WTC11 (cell line): ENCODE data around the gene SP2. TPM values are rescaled to one million over a fixed set of nuclear protein-coding genes. Genes with fewer than 3 reads are reported as not detected.
A peak's percentile ranks its signal among the peaks of the same experiment; 100 is the strongest.

Source experiments
- ATAC-seq: fragments of 200-7000 bp; cut with Tn5 transposase; 2 replicates; pipeline ENCODE4 v1.10.0; 2021; ENCODE audit warnings: mild to moderate bottlenecking, moderate library complexity
- CTCF ChIA-PET: fragments of 300-600 bp; sonication (Branson Sonifier 250); formaldehyde crosslinking; loops from one replicate; lab custom pipeline; 2021; ENCODE audit warnings: antibody characterized with exemption; lab: Charles Lee
- POLR2A ChIA-PET: fragments of 350-600 bp; sonication (Branson Sonifier 250); formaldehyde crosslinking; loops from one replicate; lab custom pipeline; 2021; ENCODE audit warnings: antibody characterized with exemption; lab: Charles Lee
- DNase-seq: peaks from one replicate; pipeline ENCODE4 v3.0.0; 2021; ENCODE audit warnings: low spot score
- H3K27ac Mint-ChIP-seq: 2 replicates; pipeline ENCODE4 v1.8.0; 2021; ENCODE audit warnings: mixed read lengths
- H3K27me3 Mint-ChIP-seq: 2 replicates; pipeline ENCODE4 v1.8.0; 2021; ENCODE audit warnings: low read depth, mild to moderate bottlenecking, moderate library complexity, mixed read lengths
- H3K36me3 Mint-ChIP-seq: 2 replicates; pipeline ENCODE4 v1.8.0; 2021; ENCODE audit warnings: mixed read lengths
- H3K4me1 Mint-ChIP-seq: 2 replicates; pipeline ENCODE4 v1.8.0; 2022; ENCODE audit warnings: mixed read lengths
- H3K4me3 Mint-ChIP-seq: 2 replicates; pipeline ENCODE4 v1.8.0; 2021; ENCODE audit warnings: mild to moderate bottlenecking, moderate library complexity, mixed read lengths
- H3K9me3 Mint-ChIP-seq: 2 replicates; pipeline ENCODE4 v1.8.0; 2021; ENCODE audit warnings: mixed read lengths
- FOXP1 ChIP-seq: sonication (generic); formaldehyde crosslinking; IDR thresholded peaks from 2 replicates; pipeline ENCODE4 v1.8.0; 2022; ENCODE audit warnings: missing genetic modification reagents, mild to moderate bottlenecking, moderate library complexity, borderline replicate concordance
- GABPB1 ChIP-seq: sonication (generic); formaldehyde crosslinking; IDR thresholded peaks from 2 replicates; pipeline ENCODE4 v1.8.1; 2023; ENCODE audit warnings: mild to moderate bottlenecking, missing genetic modification reagents
- NFE2L1 ChIP-seq: sonication (generic); formaldehyde crosslinking; IDR thresholded peaks from 2 replicates; pipeline ENCODE4 v1.8.1; 2023; ENCODE audit warnings: missing genetic modification reagents
- NR1H2 ChIP-seq: sonication (generic); formaldehyde crosslinking; IDR thresholded peaks from 2 replicates; pipeline ENCODE4 v1.9.0; 2021; ENCODE audit warnings: mild to moderate bottlenecking, moderate library complexity, missing genetic modification reagents
- NR3C1 ChIP-seq: sonication (generic); formaldehyde crosslinking; conservative IDR thresholded peaks from 2 replicates; pipeline ENCODE4 v1.8.1; 2023; ENCODE audit warnings: low read depth, mild to moderate bottlenecking, missing genetic modification reagents
- RORB ChIP-seq: fragments of 250-450 bp; sonication (Bioruptor Pico); IDR thresholded peaks from 2 replicates; pipeline ENCODE4 v1.9.0; 2021; ENCODE audit warnings: mild to moderate bottlenecking
- TEAD1 ChIP-seq: sonication (generic); formaldehyde crosslinking; IDR thresholded peaks from 2 replicates; pipeline ENCODE4 v1.8.0; 2022; ENCODE audit warnings: mild to moderate bottlenecking, missing genetic modification reagents
- TEAD4 ChIP-seq: sonication (generic); formaldehyde crosslinking; IDR thresholded peaks from 2 replicates; pipeline ENCODE4 v1.8.0; 2022; ENCODE audit warnings: mild to moderate bottlenecking, missing genetic modification reagents
- total RNA-seq: library from RNA; stranded (reverse); gene quantifications from 3 replicates; pipeline ENCODE4 v1.2.3, GENCODE V29; 2021
- TF ChIP-seq, protein P1 (sequence below): sonication (generic); formaldehyde crosslinking; IDR thresholded peaks from 2 replicates; pipeline ENCODE4 v1.8.1; 2022; ENCODE audit warnings: mild to moderate bottlenecking, missing genetic modification reagents, moderate library complexity, borderline replicate concordance
- TF ChIP-seq, protein P2 (sequence below): sonication (generic); formaldehyde crosslinking; IDR thresholded peaks from 2 replicates; pipeline ENCODE4 v1.8.1; 2023; ENCODE audit warnings: mild to moderate bottlenecking, missing genetic modification reagents, moderate library complexity
- TF ChIP-seq, protein P3 (sequence below): fragments of 250-450 bp; sonication (Bioruptor Pico); IDR thresholded peaks from 2 replicates; pipeline ENCODE4 v1.9.0; 2021; ENCODE audit warnings: moderate library complexity, mild to moderate bottlenecking, inconsistent platforms, borderline replicate concordance
- TF ChIP-seq, protein P4 (sequence below): sonication (generic); formaldehyde crosslinking; IDR thresholded peaks from 2 replicates; pipeline ENCODE4 v1.8.0; 2023; ENCODE audit warnings: mild to moderate bottlenecking, missing genetic modification reagents
- TF ChIP-seq, protein P5 (sequence below): sonication (generic); formaldehyde crosslinking; IDR thresholded peaks from 2 replicates; pipeline ENCODE4 v1.8.0; 2023; ENCODE audit warnings: missing genetic modification reagents
- TF ChIP-seq, protein P6 (sequence below): fragments of 200-600 bp; IDR thresholded peaks from 2 replicates; pipeline ENCODE4 v1.8.0; 2022; ENCODE audit warnings: antibody characterized with exemption
- TF ChIP-seq, protein P7 (sequence below): fragments of 250-450 bp; sonication (Bioruptor Pico); IDR thresholded peaks from 2 replicates; pipeline ENCODE4 v1.9.0; 2021; ENCODE audit warnings: mild to moderate bottlenecking, borderline replicate concordance

Gene SP2
- total RNA-seq, 1 experiment from 2014 or later: 9.9 TPM

DNA sequence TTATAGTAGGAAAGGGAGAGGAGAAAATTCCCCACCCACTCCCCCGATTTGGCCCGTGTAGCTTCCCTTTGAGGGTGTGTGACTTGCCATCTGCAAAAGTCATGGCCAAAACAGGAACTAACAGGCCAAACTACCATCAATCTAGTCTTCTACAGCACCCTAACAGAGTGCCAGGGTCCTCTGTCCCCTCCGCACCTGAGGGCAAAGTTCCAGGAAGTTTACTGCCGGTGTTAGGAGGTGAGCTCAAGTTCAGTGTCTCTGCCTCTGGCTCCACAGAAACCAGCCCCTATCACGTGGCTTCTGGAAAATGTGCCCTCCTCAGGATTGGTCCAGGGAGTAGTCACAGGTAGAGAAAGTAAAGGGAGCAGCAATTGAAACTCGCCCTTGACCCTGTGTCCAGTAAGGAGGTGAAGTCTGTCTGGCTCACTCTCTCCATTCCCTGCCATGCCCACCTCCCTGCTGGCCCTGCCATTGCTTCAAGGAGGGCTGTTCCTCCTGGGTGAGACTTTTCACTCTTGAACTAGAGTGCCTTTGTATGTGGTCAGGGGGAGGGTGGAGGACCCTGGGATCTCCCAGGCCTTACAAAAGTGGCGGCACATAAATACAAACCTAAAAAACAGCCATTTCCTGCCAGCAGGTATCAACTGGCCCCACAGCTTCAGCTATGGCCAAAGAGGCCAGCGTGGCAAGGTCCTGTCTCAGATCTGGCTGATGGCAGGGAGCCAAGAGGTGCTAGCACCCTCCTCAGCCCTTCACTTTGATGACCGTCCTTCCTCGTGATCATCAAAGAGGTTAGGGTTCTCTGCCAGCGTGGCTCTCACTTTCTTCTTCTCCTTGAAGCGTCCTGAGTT is 56.4 kb downstream of the SP2 start:
- no peak for ATAC-seq

DNA sequence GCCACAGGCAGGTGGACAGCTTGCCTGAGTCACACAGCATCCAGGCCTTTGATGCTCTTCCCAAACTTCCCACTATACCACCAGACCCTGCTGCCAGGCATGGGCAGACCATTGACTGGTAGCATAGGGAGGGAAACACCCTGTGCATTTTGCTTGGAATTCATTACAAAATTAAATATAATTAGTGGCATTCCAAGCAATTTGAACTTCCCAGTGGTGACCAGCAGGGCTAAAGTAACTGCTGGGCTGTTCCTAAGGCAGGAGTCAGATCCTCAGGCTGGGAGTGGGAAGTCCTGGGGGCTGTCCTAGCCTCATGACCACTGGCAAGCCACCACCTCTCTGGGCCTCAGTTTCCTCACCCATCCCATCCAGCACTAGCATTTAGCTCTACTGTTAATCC is 57.9 kb downstream of the SP2 start:
- no peak; the same call in 1 of the 2 replicates for ATAC-seq
- H3K27ac Mint-ChIP-seq: no peak overlapping the region
- H3K4me3 Mint-ChIP-seq: no peak overlapping the region
- ChIA-PET CTCF (interaction anchor here (0.7 to 7.0 kb wide), 6 partner anchors 12 to 113 kb away, joined by 3 to 119 read pairs (median 9); partner anchors contain the start of genes CDK5RAP3, PNPO and SCRN2), POLR2A (no interaction called here)
- DNase-seq: no peak
- H3K9me3 Mint-ChIP-seq: no peaks in the 10 kb centered on the region
- peaks cover 35% of the 10 kb centered on the region for H3K4me1 Mint-ChIP-seq
- no peak for TF ChIP-seq FOXP1
- TF ChIP-seq, protein P1, sequence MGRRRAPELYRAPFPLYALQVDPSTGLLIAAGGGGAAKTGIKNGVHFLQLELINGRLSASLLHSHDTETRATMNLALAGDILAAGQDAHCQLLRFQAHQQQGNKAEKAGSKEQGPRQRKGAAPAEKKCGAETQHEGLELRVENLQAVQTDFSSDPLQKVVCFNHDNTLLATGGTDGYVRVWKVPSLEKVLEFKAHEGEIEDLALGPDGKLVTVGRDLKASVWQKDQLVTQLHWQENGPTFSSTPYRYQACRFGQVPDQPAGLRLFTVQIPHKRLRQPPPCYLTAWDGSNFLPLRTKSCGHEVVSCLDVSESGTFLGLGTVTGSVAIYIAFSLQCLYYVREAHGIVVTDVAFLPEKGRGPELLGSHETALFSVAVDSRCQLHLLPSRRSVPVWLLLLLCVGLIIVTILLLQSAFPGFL: no peak
- TF ChIP-seq, protein P2, sequence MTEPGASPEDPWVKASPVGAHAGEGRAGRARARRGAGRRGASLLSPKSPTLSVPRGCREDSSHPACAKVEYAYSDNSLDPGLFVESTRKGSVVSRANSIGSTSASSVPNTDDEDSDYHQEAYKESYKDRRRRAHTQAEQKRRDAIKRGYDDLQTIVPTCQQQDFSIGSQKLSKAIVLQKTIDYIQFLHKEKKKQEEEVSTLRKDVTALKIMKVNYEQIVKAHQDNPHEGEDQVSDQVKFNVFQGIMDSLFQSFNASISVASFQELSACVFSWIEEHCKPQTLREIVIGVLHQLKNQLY (CRISPR knock-in tag): no peak
- TF ChIP-seq, protein P3, sequence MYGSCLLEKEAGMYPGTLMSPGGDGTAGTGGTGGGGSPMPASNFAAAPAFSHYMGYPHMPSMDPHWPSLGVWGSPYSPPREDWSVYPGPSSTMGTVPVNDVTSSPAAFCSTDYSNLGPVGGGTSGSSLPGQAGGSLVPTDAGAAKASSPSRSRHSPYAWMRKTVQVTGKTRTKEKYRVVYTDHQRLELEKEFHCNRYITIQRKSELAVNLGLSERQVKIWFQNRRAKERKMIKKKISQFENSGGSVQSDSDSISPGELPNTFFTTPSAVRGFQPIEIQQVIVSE: no peak
- TF ChIP-seq, protein P4, sequence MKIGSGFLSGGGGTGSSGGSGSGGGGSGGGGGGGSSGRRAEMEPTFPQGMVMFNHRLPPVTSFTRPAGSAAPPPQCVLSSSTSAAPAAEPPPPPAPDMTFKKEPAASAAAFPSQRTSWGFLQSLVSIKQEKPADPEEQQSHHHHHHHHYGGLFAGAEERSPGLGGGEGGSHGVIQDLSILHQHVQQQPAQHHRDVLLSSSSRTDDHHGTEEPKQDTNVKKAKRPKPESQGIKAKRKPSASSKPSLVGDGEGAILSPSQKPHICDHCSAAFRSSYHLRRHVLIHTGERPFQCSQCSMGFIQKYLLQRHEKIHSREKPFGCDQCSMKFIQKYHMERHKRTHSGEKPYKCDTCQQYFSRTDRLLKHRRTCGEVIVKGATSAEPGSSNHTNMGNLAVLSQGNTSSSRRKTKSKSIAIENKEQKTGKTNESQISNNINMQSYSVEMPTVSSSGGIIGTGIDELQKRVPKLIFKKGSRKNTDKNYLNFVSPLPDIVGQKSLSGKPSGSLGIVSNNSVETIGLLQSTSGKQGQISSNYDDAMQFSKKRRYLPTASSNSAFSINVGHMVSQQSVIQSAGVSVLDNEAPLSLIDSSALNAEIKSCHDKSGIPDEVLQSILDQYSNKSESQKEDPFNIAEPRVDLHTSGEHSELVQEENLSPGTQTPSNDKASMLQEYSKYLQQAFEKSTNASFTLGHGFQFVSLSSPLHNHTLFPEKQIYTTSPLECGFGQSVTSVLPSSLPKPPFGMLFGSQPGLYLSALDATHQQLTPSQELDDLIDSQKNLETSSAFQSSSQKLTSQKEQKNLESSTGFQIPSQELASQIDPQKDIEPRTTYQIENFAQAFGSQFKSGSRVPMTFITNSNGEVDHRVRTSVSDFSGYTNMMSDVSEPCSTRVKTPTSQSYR: no peak
- no peak for TF ChIP-seq TEAD4 (CRISPR knock-in tag)
- TF ChIP-seq NR3C1 (CRISPR knock-in tag): no peak
- TF ChIP-seq RORB (CRISPR knock-in tag): no peak
- peaks cover 8% of the 10 kb centered on the region for H3K27me3 Mint-ChIP-seq
- H3K36me3 Mint-ChIP-seq: no peaks in the 10 kb centered on the region

More for the DNA sequence above, 56.4 kb downstream of the SP2 start:
- Mint-ChIP-seq H3K27me3 (no peaks in the 10 kb centered on the region), H3K4me1 (peaks cover 23% of the 10 kb centered on the region), H3K36me3 (no peaks in the 10 kb centered on the region), H3K9me3 (no peaks in the 10 kb centered on the region), H3K4me3 (no peak overlapping the region), H3K27ac (no peak overlapping the region)
- POLR2A ChIA-PET: no interaction called here
- CTCF ChIA-PET: interaction anchor here (0.9 to 7.0 kb wide), 6 partner anchors 11 to 105 kb away, joined by 3 to 119 read pairs (median 11); partner anchors contain the start of genes CDK5RAP3 and PNPO
- no peak for DNase-seq
- TF ChIP-seq GABPB1 (CRISPR knock-in tag) (peak; percentile 47; the same call in 1 of the 2 replicates), NR1H2 (CRISPR knock-in tag) (no peak), TEAD1 (CRISPR knock-in tag) (no peak)

DNA sequence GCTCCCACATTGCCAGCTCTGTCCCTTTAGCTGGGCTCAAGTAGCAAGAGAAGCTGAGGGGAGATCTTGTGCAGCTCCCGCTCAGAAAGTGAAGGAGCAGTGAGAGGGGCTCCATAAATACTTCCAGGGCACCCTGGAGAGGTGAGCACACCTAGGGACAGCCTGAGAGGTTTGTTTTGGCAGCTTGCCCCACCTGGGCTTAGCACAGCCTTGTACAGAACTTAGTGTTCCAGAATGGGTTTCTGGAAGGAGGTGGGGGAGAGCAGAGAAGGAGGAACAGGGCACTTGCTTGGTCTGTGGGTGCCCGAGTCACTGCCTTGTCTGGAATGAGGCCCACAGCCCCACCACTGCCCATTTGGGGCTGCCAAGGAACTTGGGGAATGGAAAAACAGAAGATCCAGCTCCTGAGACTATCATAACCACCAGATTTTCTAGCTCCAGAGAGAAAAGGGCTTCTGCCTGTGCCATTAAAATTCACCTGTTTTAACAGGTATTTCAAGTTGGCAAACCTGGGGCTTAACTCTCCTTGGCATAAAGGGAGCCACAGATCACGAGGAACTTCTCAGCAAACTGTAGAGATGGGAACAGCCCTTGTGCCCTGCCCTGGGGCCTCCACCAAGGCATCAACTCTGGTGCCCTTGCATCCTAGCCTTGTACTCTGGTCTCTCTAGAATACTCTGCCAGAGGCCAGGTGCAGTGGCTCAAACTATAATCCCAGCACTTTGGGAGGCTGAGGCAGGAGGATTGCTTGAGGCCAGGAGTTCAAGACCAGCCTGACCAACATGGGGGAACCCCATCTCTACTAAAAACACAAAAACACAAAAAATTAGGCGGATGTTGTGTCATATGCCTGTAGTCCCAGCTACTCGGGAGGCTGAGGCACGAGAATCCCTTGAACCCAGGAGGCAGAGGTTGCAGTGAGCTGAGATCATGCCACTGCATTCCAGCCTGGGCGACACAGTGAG is 59.7 kb downstream of the SP2 start:
- no peak for DNase-seq
- Mint-ChIP-seq H3K4me1 (peaks cover 29% of the 10 kb centered on the region), H3K36me3 (no peaks in the 10 kb centered on the region), H3K9me3 (no peaks in the 10 kb centered on the region), H3K27ac (no peak overlapping the region), H3K4me3 (no peak overlapping the region), H3K27me3 (peaks cover 13% of the 10 kb centered on the region)
- ChIA-PET POLR2A (interaction anchor here (0.6 kb wide), 1 partner anchor 398 kb away, joined by 3 read pairs; no protein-coding TSS in a partner anchor), CTCF (interaction anchor here (0.7 to 7.0 kb wide), 12 partner anchors 9 to 145 kb away, joined by 3 to 119 read pairs (median 10); partner anchors contain the start of genes CDK5RAP3, PNPO and SP2)
- no peak for ATAC-seq
- no peak for TF ChIP-seq NR3C1 (CRISPR knock-in tag)
- TF ChIP-seq, protein P5, sequence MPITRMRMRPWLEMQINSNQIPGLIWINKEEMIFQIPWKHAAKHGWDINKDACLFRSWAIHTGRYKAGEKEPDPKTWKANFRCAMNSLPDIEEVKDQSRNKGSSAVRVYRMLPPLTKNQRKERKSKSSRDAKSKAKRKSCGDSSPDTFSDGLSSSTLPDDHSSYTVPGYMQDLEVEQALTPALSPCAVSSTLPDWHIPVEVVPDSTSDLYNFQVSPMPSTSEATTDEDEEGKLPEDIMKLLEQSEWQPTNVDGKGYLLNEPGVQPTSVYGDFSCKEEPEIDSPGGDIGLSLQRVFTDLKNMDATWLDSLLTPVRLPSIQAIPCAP: no peak
- TF ChIP-seq, protein P6, sequence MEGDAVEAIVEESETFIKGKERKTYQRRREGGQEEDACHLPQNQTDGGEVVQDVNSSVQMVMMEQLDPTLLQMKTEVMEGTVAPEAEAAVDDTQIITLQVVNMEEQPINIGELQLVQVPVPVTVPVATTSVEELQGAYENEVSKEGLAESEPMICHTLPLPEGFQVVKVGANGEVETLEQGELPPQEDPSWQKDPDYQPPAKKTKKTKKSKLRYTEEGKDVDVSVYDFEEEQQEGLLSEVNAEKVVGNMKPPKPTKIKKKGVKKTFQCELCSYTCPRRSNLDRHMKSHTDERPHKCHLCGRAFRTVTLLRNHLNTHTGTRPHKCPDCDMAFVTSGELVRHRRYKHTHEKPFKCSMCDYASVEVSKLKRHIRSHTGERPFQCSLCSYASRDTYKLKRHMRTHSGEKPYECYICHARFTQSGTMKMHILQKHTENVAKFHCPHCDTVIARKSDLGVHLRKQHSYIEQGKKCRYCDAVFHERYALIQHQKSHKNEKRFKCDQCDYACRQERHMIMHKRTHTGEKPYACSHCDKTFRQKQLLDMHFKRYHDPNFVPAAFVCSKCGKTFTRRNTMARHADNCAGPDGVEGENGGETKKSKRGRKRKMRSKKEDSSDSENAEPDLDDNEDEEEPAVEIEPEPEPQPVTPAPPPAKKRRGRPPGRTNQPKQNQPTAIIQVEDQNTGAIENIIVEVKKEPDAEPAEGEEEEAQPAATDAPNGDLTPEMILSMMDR: no peak
- TF ChIP-seq, protein P7, sequence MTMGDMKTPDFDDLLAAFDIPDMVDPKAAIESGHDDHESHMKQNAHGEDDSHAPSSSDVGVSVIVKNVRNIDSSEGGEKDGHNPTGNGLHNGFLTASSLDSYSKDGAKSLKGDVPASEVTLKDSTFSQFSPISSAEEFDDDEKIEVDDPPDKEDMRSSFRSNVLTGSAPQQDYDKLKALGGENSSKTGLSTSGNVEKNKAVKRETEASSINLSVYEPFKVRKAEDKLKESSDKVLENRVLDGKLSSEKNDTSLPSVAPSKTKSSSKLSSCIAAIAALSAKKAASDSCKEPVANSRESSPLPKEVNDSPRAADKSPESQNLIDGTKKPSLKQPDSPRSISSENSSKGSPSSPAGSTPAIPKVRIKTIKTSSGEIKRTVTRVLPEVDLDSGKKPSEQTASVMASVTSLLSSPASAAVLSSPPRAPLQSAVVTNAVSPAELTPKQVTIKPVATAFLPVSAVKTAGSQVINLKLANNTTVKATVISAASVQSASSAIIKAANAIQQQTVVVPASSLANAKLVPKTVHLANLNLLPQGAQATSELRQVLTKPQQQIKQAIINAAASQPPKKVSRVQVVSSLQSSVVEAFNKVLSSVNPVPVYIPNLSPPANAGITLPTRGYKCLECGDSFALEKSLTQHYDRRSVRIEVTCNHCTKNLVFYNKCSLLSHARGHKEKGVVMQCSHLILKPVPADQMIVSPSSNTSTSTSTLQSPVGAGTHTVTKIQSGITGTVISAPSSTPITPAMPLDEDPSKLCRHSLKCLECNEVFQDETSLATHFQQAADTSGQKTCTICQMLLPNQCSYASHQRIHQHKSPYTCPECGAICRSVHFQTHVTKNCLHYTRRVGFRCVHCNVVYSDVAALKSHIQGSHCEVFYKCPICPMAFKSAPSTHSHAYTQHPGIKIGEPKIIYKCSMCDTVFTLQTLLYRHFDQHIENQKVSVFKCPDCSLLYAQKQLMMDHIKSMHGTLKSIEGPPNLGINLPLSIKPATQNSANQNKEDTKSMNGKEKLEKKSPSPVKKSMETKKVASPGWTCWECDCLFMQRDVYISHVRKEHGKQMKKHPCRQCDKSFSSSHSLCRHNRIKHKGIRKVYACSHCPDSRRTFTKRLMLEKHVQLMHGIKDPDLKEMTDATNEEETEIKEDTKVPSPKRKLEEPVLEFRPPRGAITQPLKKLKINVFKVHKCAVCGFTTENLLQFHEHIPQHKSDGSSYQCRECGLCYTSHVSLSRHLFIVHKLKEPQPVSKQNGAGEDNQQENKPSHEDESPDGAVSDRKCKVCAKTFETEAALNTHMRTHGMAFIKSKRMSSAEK (CRISPR knock-in tag): no peak
- TF ChIP-seq FOXP1: no peak
- no peak for TF ChIP-seq NFE2L1
